Neural crest cell (in vitro differentiated cells): Measurements from ENCODE around the gene IFITM1. TPM values are rescaled to one million over a fixed set of nuclear protein-coding genes. Genes with fewer than 3 reads are reported as not detected.
"Not testable (repeated sequence)": the region's sequence is repeated elsewhere in the genome, so short reads cannot be mapped to it uniquely, and the experiment has no call there.

Source experiments
- DNase-seq: peaks from one replicate; pipeline ENCODE4 v3.0.0; 2021; ENCODE audit warnings: low read depth, mixed read lengths, low spot score
- H3K27ac Mint-ChIP-seq: one replicate; pipeline ENCODE4 v1.8.0; 2021; ENCODE audit warnings: mild to moderate bottlenecking, mixed read lengths; ENCODE audit not compliant: unreplicated experiment
- H3K27me3 Mint-ChIP-seq: 2 replicates; pipeline ENCODE4 v1.8.0; 2021; ENCODE audit warnings: low read depth, mild to moderate bottlenecking, mixed read lengths
- H3K36me3 Mint-ChIP-seq: 2 replicates; pipeline ENCODE4 v1.8.0; 2021; ENCODE audit warnings: low read depth, mild to moderate bottlenecking, mixed read lengths
- H3K4me1 Mint-ChIP-seq: 2 replicates; pipeline ENCODE4 v1.8.0; 2021; ENCODE audit warnings: mixed read lengths
- H3K4me3 Mint-ChIP-seq: one replicate; pipeline ENCODE4 v1.8.0; 2021; ENCODE audit warnings: mild to moderate bottlenecking, mixed read lengths
- H3K9me3 Mint-ChIP-seq: 2 replicates; pipeline ENCODE4 v1.8.0; 2021; ENCODE audit warnings: mixed read lengths
- CTCF ChIP-seq: fragments of 200-600 bp; sonication (generic); conservative IDR thresholded peaks from 2 replicates; pipeline ENCODE4 v1.5.0; 2021; ENCODE audit warnings: antibody characterized with exemption, mild to moderate bottlenecking
- total RNA-seq: library from RNA; stranded (reverse); gene quantifications from 2 replicates; pipeline ENCODE4 v1.2.1, GENCODE V29; 2021

IFITM1 gene
- total RNA-seq, 1 donor from 2014 or later = 2.0 TPM

GRCh38 chr11:329886-330253, 16.0 kb downstream of the IFITM1 start:
- no peaks in the 10 kb centered on the region for H3K27me3 Mint-ChIP-seq
- no peaks in the 10 kb centered on the region for H3K36me3 Mint-ChIP-seq
- H3K4me3 Mint-ChIP-seq = no peak overlapping the region
- no peak overlapping the region for H3K27ac Mint-ChIP-seq
- H3K9me3 Mint-ChIP-seq = no peaks in the 10 kb centered on the region
- TF ChIP-seq CTCF = no peak
- DNase-seq = no peak
- H3K4me1 Mint-ChIP-seq = peaks cover 45% of the 10 kb centered on the region

GRCh38 chr11:330307-330693, 16.5 kb downstream of the IFITM1 start:
- Mint-ChIP-seq H3K27me3 (no peaks in the 10 kb centered on the region), H3K4me1 (peaks cover 44% of the 10 kb centered on the region)
- no peak for DNase-seq

GRCh38 chr11:330694-331357, 17.0 kb downstream of the IFITM1 start:
- no peak overlapping the region for H3K4me3 Mint-ChIP-seq
- DNase-seq = no peak
- no peaks in the 10 kb centered on the region for H3K27me3 Mint-ChIP-seq
- no peaks in the 10 kb centered on the region for H3K9me3 Mint-ChIP-seq
- no peak for TF ChIP-seq CTCF
- H3K36me3 Mint-ChIP-seq = no peaks in the 10 kb centered on the region
- H3K4me1 Mint-ChIP-seq = peaks cover 48% of the 10 kb centered on the region
- H3K27ac Mint-ChIP-seq = no peak overlapping the region

More at GRCh38 chr11:330307-330693, 16.5 kb downstream of the IFITM1 start:
- no peak for TF ChIP-seq CTCF
- no peaks in the 10 kb centered on the region for H3K9me3 Mint-ChIP-seq
- no peaks in the 10 kb centered on the region for H3K36me3 Mint-ChIP-seq
- no peak overlapping the region for H3K4me3 Mint-ChIP-seq
- H3K27ac Mint-ChIP-seq = peak overlapping the region; percentile 75

- Mint-ChIP-seq H3K4me1 (peaks cover 50% of the 10 kb centered on the region), H3K9me3 (no peaks in the 10 kb centered on the region), H3K27me3 (no peaks in the 10 kb centered on the region), H3K4me3 (no peak overlapping the region), H3K27ac (no peak overlapping the region), H3K36me3 (no peaks in the 10 kb centered on the region)
- no peak for DNase-seq
- no peak for TF ChIP-seq CTCF
Measured at GRCh38 chr11:331358-332060, 17.7 kb downstream of the IFITM1 start.

GRCh38 chr11:332651-333480, 19.0 kb downstream of the IFITM1 start:
- no peaks in the 10 kb centered on the region for H3K9me3 Mint-ChIP-seq
- DNase-seq = no peak
- no peaks in the 10 kb centered on the region for H3K27me3 Mint-ChIP-seq
- no peaks in the 10 kb centered on the region for H3K36me3 Mint-ChIP-seq
- peaks cover 52% of the 10 kb centered on the region for H3K4me1 Mint-ChIP-seq
- TF ChIP-seq CTCF = no peak
- no peak overlapping the region for H3K4me3 Mint-ChIP-seq
- no peak overlapping the region for H3K27ac Mint-ChIP-seq

GRCh38 chr11:333616-334263, 19.9 kb downstream of the IFITM1 start:
- Mint-ChIP-seq H3K27ac (peak overlapping the region; percentile 64), H3K4me3 (peak overlapping the region; percentile 42), H3K4me1 (peaks cover 52% of the 10 kb centered on the region)
- not testable (repeated sequence) for H3K36me3 Mint-ChIP-seq, DNase-seq, H3K9me3 Mint-ChIP-seq, H3K27me3 Mint-ChIP-seq
